H1 (cell line): ENCODE results near the gene FMN2. TPM values are rescaled to one million over a fixed set of nuclear protein-coding genes. Genes with fewer than 3 reads are reported as not detected.

Experiments used
- CTCF ChIA-PET: fragments of 300-600 bp; sonication (Branson Sonifier 250); formaldehyde crosslinking; loops from one replicate; lab custom pipeline; 2021; ENCODE audit not compliant: partially characterized antibody; lab: Charles Lee
- POLR2A ChIA-PET: fragments of 300-600 bp; sonication (Branson Sonifier 250); formaldehyde crosslinking; loops from one replicate; lab custom pipeline; 2021; ENCODE audit warnings: inconsistent platforms; ENCODE audit not compliant: partially characterized antibody; lab: Charles Lee
- DNase-seq, 2 experiments: peaks; one replicate each; pipeline versions ENCODE4 v3.0.0 to v3.0.0-alpha.2; 2010 to 2022; ENCODE audit warnings: low spot score in 2 of 2, low read depth in 1 of 2, mixed read lengths in 1 of 2
- FAIRE-seq: peaks from 2 replicates; lab custom pipeline; 2011; peaks lifted over from hg19 to GRCh38; lab: Jason Lieb, UNC
- H2AFZ ChIP-seq: 2 replicates; pipeline ENCODE4 v1.8.1; 2012; ENCODE audit warnings: low read length, inconsistent platforms
- H2AK5ac ChIP-seq: 2 replicates; pipeline ENCODE4 v1.6.1; 2013; ENCODE audit warnings: low read depth, low read length
- H2BK120ac ChIP-seq: replicated peaks from 2 replicates; pipeline ENCODE3; 2013; ENCODE audit warnings: low read depth, low read length, inconsistent platforms
- H2BK12ac ChIP-seq: 2 replicates; pipeline ENCODE4 v1.6.1; 2013; ENCODE audit warnings: low read depth, low read length
- H2BK15ac ChIP-seq: 2 replicates; pipeline ENCODE4 v1.6.1; 2013; ENCODE audit warnings: low read length
- H2BK20ac ChIP-seq: 2 replicates; pipeline ENCODE4 v1.6.1; 2013; ENCODE audit warnings: low read length
- H2BK5ac ChIP-seq: 2 replicates; pipeline ENCODE4 v1.6.1; 2013; ENCODE audit warnings: low read depth, low read length
- H3K14ac ChIP-seq: 2 replicates; pipeline ENCODE4 v1.6.1; 2013; ENCODE audit warnings: inconsistent platforms; ENCODE audit not compliant: insufficient read length
- H3K18ac ChIP-seq: 2 replicates; pipeline ENCODE4 v1.6.1; 2013; ENCODE audit warnings: low read length; ENCODE audit errors: extremely low read depth
- H3K23ac ChIP-seq: 2 replicates; pipeline ENCODE4 v1.6.1; 2013; ENCODE audit warnings: inconsistent platforms; ENCODE audit not compliant: insufficient read length
- H3K23me2 ChIP-seq: 2 replicates; pipeline ENCODE4 v1.6.1; 2013; ENCODE audit warnings: low read depth, low read length
- H3K27ac ChIP-seq: 2 replicates; pipeline ENCODE4 v1.6.1; 2011; ENCODE audit warnings: low read depth, low read length, inconsistent platforms
- H3K27me3 ChIP-seq, 4 experiments: replicated peaks in 1 of 4; 1 replicate in 1 of 4; 2 replicates in 3 of 4; pipeline versions ENCODE4 v1.6.1 to v1.8.1; 2011 to 2013; ENCODE audit warnings: low read length in 3 of 4, mild to moderate bottlenecking in 3 of 4, inconsistent platforms in 2 of 4, mixed read lengths in 2 of 4, moderate library complexity in 1 of 4; ENCODE audit not compliant: control insufficient read depth in 3 of 4, insufficient read depth in 3 of 4; ENCODE audit errors: extremely low read depth in 1 of 4
- H3K36me3 ChIP-seq, 4 experiments: 2 replicates each; pipeline versions ENCODE4 v1.6.1 to v1.8.1; 2011 to 2013; ENCODE audit warnings: mild to moderate bottlenecking in 4 of 4, low read length in 3 of 4, moderate library complexity in 2 of 4, control low read depth in 1 of 4, inconsistent platforms in 1 of 4; ENCODE audit not compliant: insufficient read depth in 4 of 4, control insufficient read depth in 2 of 4
- H3K4ac ChIP-seq: replicated peaks from 2 replicates; pipeline ENCODE3; 2013; ENCODE audit warnings: low read length, low read depth, mixed read lengths, inconsistent platforms; ENCODE audit not compliant: insufficient read length
- H3K4me1 ChIP-seq, 4 experiments: replicated peaks in 1 of 4; 1 replicate in 1 of 4; 2 replicates in 3 of 4; pipeline versions ENCODE4 v1.6.1 to v1.8.1; 2011 to 2013; ENCODE audit warnings: low read length in 3 of 4, inconsistent platforms in 2 of 4, mixed read lengths in 1 of 4; ENCODE audit not compliant: insufficient read depth in 4 of 4, control insufficient read depth in 3 of 4
- H3K4me2 ChIP-seq, 2 experiments: 2 replicates each; pipeline versions ENCODE4 v1.6.1 to v1.8.1; 2011 to 2013; ENCODE audit warnings: low read depth in 2 of 2, low read length in 2 of 2, control low read depth in 1 of 2, inconsistent platforms in 1 of 2, mild to moderate bottlenecking in 1 of 2; ENCODE audit not compliant: insufficient read depth in 1 of 2
- H3K4me3 ChIP-seq, 4 experiments: fragments of 200-600, 300-600 bp in 1 of 4; sonication (generic), shearing (Covaris generic), sonication (Bioruptor Twin) in 1 of 4; 2 replicates each; pipeline versions ENCODE4 v1.5.1 to v1.8.1; 2011 to 2016; ENCODE audit warnings: low read length in 4 of 4, low read depth in 3 of 4, control low read depth in 2 of 4, inconsistent platforms in 2 of 4, mild to moderate bottlenecking in 2 of 4, mixed read lengths in 1 of 4, moderate library complexity in 1 of 4; ENCODE audit not compliant: insufficient read depth in 2 of 4; ENCODE audit errors: extremely low read depth in 1 of 4
- H3K56ac ChIP-seq: replicated peaks from 2 replicates; pipeline ENCODE3; 2013; ENCODE audit warnings: low read depth, mild to moderate bottlenecking, mixed read lengths, low read length, inconsistent platforms; ENCODE audit not compliant: insufficient read length
- H3K79me1 ChIP-seq: 2 replicates; pipeline ENCODE4 v1.6.1; 2013; ENCODE audit warnings: low read depth, low read length, control low read depth
- H3K79me2 ChIP-seq, 2 experiments: 2 replicates each; pipeline versions ENCODE4 v1.6.1 to v1.8.1; 2012 to 2013; ENCODE audit warnings: low read length in 2 of 2, mild to moderate bottlenecking in 2 of 2, inconsistent platforms in 1 of 2; ENCODE audit not compliant: insufficient read depth in 2 of 2, control insufficient read depth in 1 of 2
- H3K9ac ChIP-seq, 4 experiments: replicated peaks in 1 of 4; 1 replicate in 1 of 4; 2 replicates in 3 of 4; pipeline versions ENCODE4 v1.6.1 to v1.8.1; 2011 to 2013; ENCODE audit warnings: low read depth in 3 of 4, low read length in 3 of 4, control low read depth in 2 of 4, mild to moderate bottlenecking in 2 of 4, moderate library complexity in 2 of 4, inconsistent platforms in 1 of 4; ENCODE audit errors: extremely low read depth in 1 of 4
- H3K9me3 ChIP-seq, 2 experiments: 2 replicates each; pipeline versions ENCODE4 v1.6.1 to v1.8.1; 2012 to 2013; ENCODE audit warnings: mild to moderate bottlenecking in 2 of 2, moderate library complexity in 2 of 2, control low read depth in 1 of 2, inconsistent platforms in 1 of 2, low read depth in 1 of 2, low read length in 1 of 2, mixed read lengths in 1 of 2; ENCODE audit not compliant: insufficient read depth in 2 of 2
- H4K20me1 ChIP-seq, 2 experiments: replicated peaks in 1 of 2; 2 replicates each; pipeline versions ENCODE3 to v1.8.1; 2011 to 2013; ENCODE audit warnings: inconsistent platforms in 2 of 2, low read length in 2 of 2, mild to moderate bottlenecking in 1 of 2; ENCODE audit not compliant: insufficient read depth in 2 of 2, control insufficient read depth in 1 of 2
- H4K5ac ChIP-seq: 2 replicates; pipeline ENCODE4 v1.6.1; 2013; ENCODE audit warnings: low read length, low read depth, mixed read lengths, inconsistent platforms; ENCODE audit not compliant: insufficient read length
- H4K8ac ChIP-seq: 2 replicates; pipeline ENCODE4 v1.8.0; 2013; ENCODE audit warnings: mild to moderate bottlenecking, moderate library complexity, low read length, inconsistent platforms; ENCODE audit not compliant: insufficient read depth; ENCODE audit errors: extremely low read depth
- H4K91ac ChIP-seq: replicated peaks from 2 replicates; pipeline ENCODE3; 2013; ENCODE audit warnings: low read length, mixed read lengths, inconsistent platforms; ENCODE audit not compliant: insufficient read length
- BACH1 ChIP-seq: IDR thresholded peaks from 2 replicates; pipeline ENCODE4 v1.6.1; 2012; ENCODE audit warnings: low read length, improper control_type of control experiment
- RAD21 ChIP-seq, 2 experiments: IDR thresholded peaks in 1 of 2; conservative IDR thresholded peaks in 1 of 2; 2 replicates each; pipeline ENCODE4 v1.6.1; 2011; ENCODE audit warnings: low read depth in 2 of 2, low read length in 2 of 2, improper control_type of control experiment in 1 of 2, inconsistent platforms in 1 of 2, mild to moderate bottlenecking in 1 of 2, moderate library complexity in 1 of 2
- WGBS, 2 experiments: shearing (Covaris generic) in 1 of 2; methylation state at CpG; one replicate each; pipeline versions ENCODE4 v1.1.6 to v1.1.7; 2013 to 2015; ENCODE audit warnings: low lambda C conversion rate in 2 of 2, mixed read lengths in 2 of 2, inconsistent platforms in 1 of 2, low coverage in 1 of 2, missing lambda C conversion rate in 1 of 2; ENCODE audit not compliant: insufficient replicate concordance in 2 of 2, insufficient coverage in 1 of 2, insufficient read length in 1 of 2; ENCODE audit errors: extremely low coverage in 1 of 2, missing lambda C conversion rate in 1 of 2; 5-methylcytosine and 5-hydroxymethylcytosine counted together
- polyA plus RNA-seq, 7 experiments: library from polyadenylated mRNA; depleted of rRNA in 3 of 7; stranded (reverse) in 5 of 7; unstranded in 2 of 7; fragments of >200 nt in 5 of 7; fragments of 200-250 nt in 2 of 7; gene quantifications; 1 replicate in 5 of 7; 2 replicates in 1 of 7; 4 replicates in 1 of 7; pipeline versions ENCODE4 v1.2.1 to v1.2.3, GENCODE V29; 2011 to 2013; ENCODE audit warnings: missing spikeins in 2 of 7, mixed read lengths in 2 of 7
- total RNA-seq: library from RNA; stranded (reverse); fragmentation: NEBNext Ultra II Directional; extraction: Animal tissue kit (Norgen Biotek cat#: 25700); gene quantifications from 2 replicates; pipeline ENCODE4 v1.2.1, GENCODE V29; 2021

The FMN2 gene
- total and polyA plus RNA-seq, 2 of the 8 experiments (the other 6 are each of a cell fraction or from before 2014, with no cell fraction given): 0.83 to 2.0 TPM

GRCh38 chr1:240107058-240107684 lies 15.5 kb downstream of the FMN2 start:
- no peaks in the 10 kb centered on the region for H3K9me3 ChIP-seq
- H3K27ac ChIP-seq: no peak overlapping the region
- no peaks in the 10 kb centered on the region for H3K79me1 ChIP-seq
- H3K4me2 ChIP-seq: no peak overlapping the region
- no peak for FAIRE-seq
- H3K4me3 ChIP-seq: no peak overlapping the region
- no peak overlapping the region for H2BK12ac ChIP-seq
- no peaks in the 10 kb centered on the region for H3K23me2 ChIP-seq
- no peak overlapping the region for H3K4ac ChIP-seq
- no peak overlapping the region for H3K9ac ChIP-seq
- 88% methylated on average over 3 of the region's 3 CpGs; no CpG with 5 or more reads in 1 of the 2 experiments for WGBS, 2 experiments
- no peak overlapping the region for H3K23ac ChIP-seq
- no peaks in the 10 kb centered on the region for H3K4me1 ChIP-seq
- TF ChIP-seq BACH1 (no peak), RAD21 (IDR thresholded peaks at IDR 0.05 in 1 of 2, conservative IDR thresholded peaks at IDR 0.05 in 1 of 2; ENCODE audit: low read depth in 2 of 2, low read length in 2 of 2) (no peak)
- ChIA-PET CTCF (interaction anchor here (0.6 to 1.6 kb wide), 3 partner anchors 43 to 95 kb away, joined by 3 to 5 read pairs (median 4); no protein-coding TSS in a partner anchor), POLR2A (no interaction called here)
- H2AFZ ChIP-seq: no peak overlapping the region
- DNase-seq: no peak
- H2AK5ac ChIP-seq: no peak overlapping the region
- no peak overlapping the region for H3K18ac ChIP-seq
- H3K27me3 ChIP-seq: no peaks in the 10 kb centered on the region
- H2BK15ac ChIP-seq: no peak overlapping the region
- no peaks in the 10 kb centered on the region for H3K79me2 ChIP-seq
- H2BK120ac ChIP-seq: no peak overlapping the region
- H3K14ac ChIP-seq: no peak overlapping the region
- H4K5ac ChIP-seq: no peak overlapping the region
- no peak overlapping the region for H4K91ac ChIP-seq
- H3K56ac ChIP-seq: no peak overlapping the region
- H2BK5ac ChIP-seq: no peak overlapping the region
- no peak overlapping the region for H4K8ac ChIP-seq
- H2BK20ac ChIP-seq: no peak overlapping the region
- H3K36me3 ChIP-seq: no peaks in the 10 kb centered on the region
- H4K20me1 ChIP-seq: no peaks in the 10 kb centered on the region
